OCI-LY1 (cell line): Measurements from ENCODE around the gene NFKBIB.

ENCODE experiments used
- EZH2 ChIP-seq: fragments of 200-600 bp; sonication (generic), shearing (Covaris generic); IDR thresholded peaks from 2 replicates; pipeline ENCODE4 v1.8.0; 2017; ENCODE audit warnings: borderline replicate concordance, mixed run types, mild to moderate bottlenecking, antibody characterized with exemption, low read length, moderate library complexity, mixed read lengths
- TF ChIP-seq, protein P1 (sequence below): fragments of 200-600 bp; sonication (generic), shearing (Covaris generic); IDR thresholded peaks from 2 replicates; pipeline ENCODE4 v1.5.1; 2017; ENCODE audit warnings: mild to moderate bottlenecking, antibody characterized with exemption, low read length, moderate library complexity, mixed read lengths

GRCh38 chr19:38922482-38922881 is 22.7 kb downstream of the NFKBIB start:
- TF ChIP-seq EZH2, result no peak
- TF ChIP-seq, protein P1, sequence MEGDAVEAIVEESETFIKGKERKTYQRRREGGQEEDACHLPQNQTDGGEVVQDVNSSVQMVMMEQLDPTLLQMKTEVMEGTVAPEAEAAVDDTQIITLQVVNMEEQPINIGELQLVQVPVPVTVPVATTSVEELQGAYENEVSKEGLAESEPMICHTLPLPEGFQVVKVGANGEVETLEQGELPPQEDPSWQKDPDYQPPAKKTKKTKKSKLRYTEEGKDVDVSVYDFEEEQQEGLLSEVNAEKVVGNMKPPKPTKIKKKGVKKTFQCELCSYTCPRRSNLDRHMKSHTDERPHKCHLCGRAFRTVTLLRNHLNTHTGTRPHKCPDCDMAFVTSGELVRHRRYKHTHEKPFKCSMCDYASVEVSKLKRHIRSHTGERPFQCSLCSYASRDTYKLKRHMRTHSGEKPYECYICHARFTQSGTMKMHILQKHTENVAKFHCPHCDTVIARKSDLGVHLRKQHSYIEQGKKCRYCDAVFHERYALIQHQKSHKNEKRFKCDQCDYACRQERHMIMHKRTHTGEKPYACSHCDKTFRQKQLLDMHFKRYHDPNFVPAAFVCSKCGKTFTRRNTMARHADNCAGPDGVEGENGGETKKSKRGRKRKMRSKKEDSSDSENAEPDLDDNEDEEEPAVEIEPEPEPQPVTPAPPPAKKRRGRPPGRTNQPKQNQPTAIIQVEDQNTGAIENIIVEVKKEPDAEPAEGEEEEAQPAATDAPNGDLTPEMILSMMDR, result no peak
